ENCODE results near the gene ZNF679.
"Not testable (repeated sequence)": the region's sequence is repeated elsewhere in the genome, so short reads cannot be mapped to it uniquely, and the experiment has no call there.

Gene ZNF679

DNA sequence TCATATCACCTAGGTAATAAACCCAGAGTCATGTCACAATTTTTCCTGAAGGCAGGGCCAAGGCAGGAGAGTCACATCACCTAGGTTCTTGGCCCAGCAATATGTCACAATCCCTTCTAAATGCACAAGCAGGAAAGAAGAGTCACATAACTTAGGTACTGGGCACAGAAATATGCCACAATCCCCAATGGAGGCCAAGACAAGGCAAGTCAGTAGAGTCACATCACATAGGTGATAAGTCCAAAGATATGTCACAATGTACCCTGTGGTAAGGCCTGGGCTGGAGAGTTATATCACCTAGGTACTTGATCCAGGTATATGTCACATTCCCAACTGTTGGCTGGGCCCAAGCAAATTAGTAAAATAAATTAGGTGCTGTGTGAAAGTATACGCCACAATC, at the start of gene ZNF679:
TSS of gene ZNF679 (plus strand) at position 301 of the 400 bp plus-strand sequence. CDS start 20,644 bp downstream, outside the sequence.
- not testable (repeated sequence) for H3K27ac ChIP-seq

DNA sequence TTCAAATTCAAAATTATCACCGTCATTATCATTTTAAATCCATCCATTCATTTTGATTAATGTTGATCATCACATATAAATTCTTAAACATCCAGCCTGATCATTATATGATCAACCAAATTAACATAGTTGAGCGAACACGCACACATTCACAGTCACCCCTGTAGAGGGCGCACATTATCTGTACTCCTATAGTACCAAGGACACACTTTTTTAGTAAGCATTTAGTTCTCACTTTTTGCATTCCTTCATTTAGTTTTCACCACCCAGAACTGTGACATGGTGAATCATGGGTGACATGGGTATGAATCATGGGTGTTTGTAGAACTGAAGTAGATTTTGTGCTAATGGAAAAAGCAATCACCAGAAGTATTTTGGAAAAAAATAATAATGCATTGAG, 47.3 kb upstream of the ZNF679 start:
- no peak overlapping the region for H3K27ac ChIP-seq
- TF ChIP-seq ZFX (IDR thresholded peaks at IDR 0.05) (no peak), CTCF (conservative IDR thresholded peaks at IDR 0.05) (peak; percentile 65)

GRCh38 chr7:64181586-64181985, 46.7 kb upstream of the ZNF679 start:
- no peak overlapping the region for H3K27ac ChIP-seq
- TF ChIP-seq ZFX (IDR thresholded peaks at IDR 0.05) (no peak), CTCF (conservative IDR thresholded peaks at IDR 0.05) (no peak)

- TF ChIP-seq CTCF (conservative IDR thresholded peaks at IDR 0.05) (no peak), ZFX (IDR thresholded peaks at IDR 0.05) (no peak)
These were observed 46.1 kb upstream of the ZNF679 start for GRCh38 chr7:64182036-64182790.

GRCh38 chr7:64183126-64183742, 45.0 kb upstream of the ZNF679 start:
- H3K27ac ChIP-seq, result no peak overlapping the region
- no peak for TF ChIP-seq ZFX (IDR thresholded peaks at IDR 0.05)
- TF ChIP-seq CTCF (conservative IDR thresholded peaks at IDR 0.05), result peak; percentile 84

More at GRCh38 chr7:64182036-64182790, 46.1 kb upstream of the ZNF679 start:
- no peak overlapping the region for H3K27ac ChIP-seq

- TF ChIP-seq CTCF (conservative IDR thresholded peaks at IDR 0.05) (no peak), ZFX (IDR thresholded peaks at IDR 0.05) (no peak)
- no peak overlapping the region for H3K27ac ChIP-seq
These were observed 44.4 kb upstream of the ZNF679 start for GRCh38 chr7:64183827-64184372.

DNA sequence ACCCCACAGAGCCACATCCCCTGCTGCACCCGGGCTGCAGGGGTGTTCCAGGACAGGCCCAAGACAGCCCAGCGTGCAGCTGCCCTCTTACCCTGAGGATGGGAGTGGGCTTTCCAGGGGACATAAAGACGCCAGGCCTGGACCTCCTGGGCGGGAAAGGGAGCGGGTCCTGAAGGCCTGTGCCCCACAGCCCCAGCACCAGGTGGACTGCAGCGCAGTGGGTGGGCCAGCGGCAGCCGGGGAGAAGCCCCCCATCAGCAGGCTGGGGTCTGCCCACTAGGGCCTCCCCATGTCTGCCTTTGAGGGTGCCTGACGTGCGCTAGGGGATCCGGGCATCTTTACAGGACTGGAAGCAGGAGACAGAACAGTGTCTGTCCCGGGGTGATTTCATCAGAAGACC, 43.9 kb upstream of the ZNF679 start:
- TF ChIP-seq CTCF (conservative IDR thresholded peaks at IDR 0.05) (no peak), ZFX (IDR thresholded peaks at IDR 0.05) (no peak)
- no peak overlapping the region for H3K27ac ChIP-seq
